NCI-H2081 (cell line): Measurements from ENCODE around the gene SLC16A13.
"Not testable (repeated sequence)": the region's sequence is repeated elsewhere in the genome, so short reads cannot be mapped to it uniquely, and the experiment has no call there.

Experiments
- DNase-seq, 2 experiments: peaks; one replicate each; lab custom pipeline; 2025; lab: John Stamatoyannopoulos, UW

SLC16A13 gene

DNA sequence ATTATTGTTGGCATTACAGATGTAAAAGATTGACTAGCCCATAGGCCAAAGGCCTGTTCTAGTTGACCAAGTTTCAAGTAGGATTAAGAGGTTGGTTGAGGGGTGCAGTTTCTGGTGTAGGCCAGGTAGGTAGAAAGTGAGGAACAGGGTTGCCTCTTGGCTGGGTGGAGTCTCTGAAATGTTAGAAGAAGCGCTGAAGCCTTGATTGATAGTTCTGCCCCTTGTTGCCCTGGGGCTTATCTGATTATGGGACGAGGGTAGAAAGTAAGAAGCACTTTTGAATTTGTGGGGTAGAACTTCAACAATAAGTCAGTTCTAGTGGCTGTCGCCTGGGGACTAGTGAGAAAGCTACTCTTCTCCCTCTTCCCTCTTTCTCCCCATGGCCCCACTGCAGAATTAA lies 6.7 kb upstream of the SLC16A13 start:
- DNase-seq = no peak

- no peak for DNase-seq
Measured at GRCh38 chr17:7029659-7030058, 6.2 kb upstream of the SLC16A13 start.

DNA sequence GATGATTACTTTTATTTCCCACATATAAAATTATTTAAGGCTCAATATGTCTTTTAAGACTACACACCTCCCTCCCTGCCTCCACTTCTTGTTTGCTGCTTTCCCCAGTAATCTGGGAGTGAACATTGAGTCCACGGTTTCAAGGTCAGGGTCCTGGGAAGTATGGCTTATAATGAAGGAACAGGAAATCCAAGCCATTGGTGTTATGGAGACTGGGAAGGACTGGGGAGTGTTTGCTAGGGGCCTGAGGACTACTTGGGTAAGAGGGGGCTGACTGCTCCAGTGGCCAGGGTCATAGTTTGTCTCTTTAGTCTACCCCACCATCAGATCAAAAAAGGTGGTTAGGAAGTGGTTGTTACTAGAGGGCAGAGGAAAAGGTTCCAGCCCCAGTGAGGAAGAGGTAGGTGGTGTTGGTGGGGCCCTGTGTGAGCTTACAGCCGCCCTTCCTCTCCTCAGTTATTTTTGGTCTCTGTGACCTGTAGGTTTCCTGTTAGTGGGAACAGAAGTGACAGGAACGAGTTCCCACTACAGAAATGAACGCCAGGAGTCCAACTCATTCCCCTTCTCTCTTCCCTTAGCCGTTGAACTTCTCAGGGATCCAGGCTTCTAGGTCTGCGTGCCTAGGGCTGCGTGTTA lies 742 bp upstream of the SLC16A13 start:
- DNase-seq = no peak

DNA sequence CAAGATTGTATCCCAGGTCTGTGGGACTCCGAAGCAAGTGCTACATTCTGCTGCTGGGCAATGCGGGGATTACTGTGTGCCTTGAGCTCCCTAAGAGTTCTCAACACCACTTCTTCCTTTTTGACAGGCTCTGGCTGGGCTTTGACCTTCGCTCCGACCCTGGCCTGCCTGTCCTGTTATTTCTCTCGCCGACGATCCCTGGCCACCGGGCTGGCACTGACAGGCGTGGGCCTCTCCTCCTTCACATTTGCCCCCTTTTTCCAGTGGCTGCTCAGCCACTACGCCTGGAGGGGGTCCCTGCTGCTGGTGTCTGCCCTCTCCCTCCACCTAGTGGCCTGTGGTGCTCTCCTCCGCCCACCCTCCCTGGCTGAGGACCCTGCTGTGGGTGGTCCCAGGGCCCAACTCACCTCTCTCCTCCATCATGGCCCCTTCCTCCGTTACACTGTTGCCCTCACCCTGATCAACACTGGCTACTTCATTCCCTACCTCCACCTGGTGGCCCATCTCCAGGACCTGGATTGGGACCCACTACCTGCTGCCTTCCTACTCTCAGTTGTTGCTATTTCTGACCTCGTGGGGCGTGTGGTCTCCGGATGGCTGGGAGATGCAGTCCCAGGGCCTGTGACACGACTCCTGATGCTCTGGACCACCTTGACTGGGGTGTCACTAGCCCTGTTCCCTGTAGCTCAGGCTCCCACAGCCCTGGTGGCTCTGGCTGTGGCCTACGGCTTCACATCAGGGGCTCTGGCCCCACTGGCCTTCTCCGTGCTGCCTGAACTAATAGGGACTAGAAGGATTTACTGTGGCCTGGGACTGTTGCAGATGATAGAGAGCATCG lies 2.4 kb downstream of the SLC16A13 start:
- no peak for DNase-seq

- no peak for DNase-seq
Measured at GRCh38 chr17:7039832-7040231, 4.0 kb downstream of the SLC16A13 start.

DNA sequence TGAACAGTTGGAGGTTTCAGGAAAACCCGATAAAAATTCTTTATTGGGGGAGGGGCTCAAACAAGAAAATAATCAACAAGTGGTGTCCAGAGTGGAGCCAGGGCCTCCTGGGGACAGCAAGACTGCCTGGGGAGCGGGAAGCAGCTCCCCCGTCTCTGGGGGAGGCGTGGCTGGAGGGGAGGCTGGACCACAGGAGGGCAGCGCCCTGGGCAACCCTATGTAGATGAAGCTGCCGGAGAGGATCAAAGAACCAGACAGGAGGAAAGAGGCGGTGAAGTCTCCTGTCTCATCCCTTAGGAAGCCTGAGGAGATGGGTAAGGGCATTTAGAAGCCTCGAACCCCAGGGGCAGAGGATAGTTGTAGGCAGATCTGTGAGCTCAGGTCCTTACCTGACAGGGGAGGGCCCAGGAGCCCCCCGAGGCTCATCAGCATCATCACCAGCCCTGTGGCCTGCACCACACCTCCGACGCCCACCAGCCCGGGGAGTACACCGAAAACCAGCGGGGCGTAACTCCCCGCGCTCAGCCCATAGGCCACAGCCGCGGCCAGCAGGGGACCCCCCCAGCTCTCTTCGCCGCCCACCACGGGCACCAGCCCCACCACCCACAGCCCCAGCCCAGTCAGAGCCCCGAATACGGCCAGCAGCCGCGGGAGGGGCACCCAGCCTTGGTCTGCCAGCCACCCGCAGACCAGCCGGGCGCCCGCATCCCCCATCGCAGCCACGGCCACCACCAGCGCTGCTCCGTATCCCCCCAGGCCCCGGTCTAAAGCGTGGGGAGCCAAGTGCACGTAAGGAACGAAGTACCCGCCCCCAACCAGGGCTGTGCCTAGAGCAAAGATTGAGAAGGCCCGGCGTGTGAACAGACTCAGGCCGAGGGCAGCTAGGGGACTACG lies 6.0 kb downstream of the SLC16A13 start:
- no peak for DNase-seq

- no peak for DNase-seq
Measured at GRCh38 chr17:7042501-7043181, 6.8 kb downstream of the SLC16A13 start.

GRCh38 chr17:7043182-7043496 lies 7.3 kb downstream of the SLC16A13 start:
- DNase-seq = no peak

- peak; percentile 75 to 84 for DNase-seq
Measured at GRCh38 chr17:7043497-7044198, 7.8 kb downstream of the SLC16A13 start, which contains the start of gene SLC16A11. SLC16A11 (minus strand) TSS chr17:7044092; CDS start chr17:7043513, 579 bp downstream.

DNA sequence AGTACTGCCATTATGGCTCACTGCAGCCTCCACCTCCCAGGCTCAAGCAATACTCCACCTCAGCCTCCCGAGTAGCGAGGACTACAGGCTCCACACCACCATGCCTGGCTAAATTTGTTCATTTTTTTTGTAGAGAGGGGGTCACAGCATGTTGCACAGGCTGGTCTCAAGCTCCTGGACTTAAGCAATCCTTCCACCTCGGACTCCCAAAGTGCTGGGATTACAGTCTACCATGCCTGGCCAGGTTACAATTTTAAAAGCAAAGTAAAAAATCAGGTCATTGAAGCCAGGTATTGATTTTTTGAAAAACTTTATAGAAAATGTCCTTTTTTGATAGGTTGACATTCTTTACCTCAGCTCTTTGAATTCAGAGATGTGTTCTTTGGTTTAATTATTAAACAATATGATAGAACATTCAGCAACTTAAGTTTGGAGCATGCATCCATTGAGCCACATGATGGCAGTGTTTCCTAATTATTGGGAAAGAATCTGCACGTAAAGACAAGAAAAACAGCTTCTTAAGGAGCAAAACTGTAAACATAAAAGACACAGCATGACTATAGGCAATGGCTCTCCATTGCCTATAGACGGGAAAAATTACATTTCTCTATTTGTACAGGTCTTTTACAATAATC lies 9.8 kb downstream of the SLC16A13 start:
- DNase-seq = peak; percentile 17 to 28

DNA sequence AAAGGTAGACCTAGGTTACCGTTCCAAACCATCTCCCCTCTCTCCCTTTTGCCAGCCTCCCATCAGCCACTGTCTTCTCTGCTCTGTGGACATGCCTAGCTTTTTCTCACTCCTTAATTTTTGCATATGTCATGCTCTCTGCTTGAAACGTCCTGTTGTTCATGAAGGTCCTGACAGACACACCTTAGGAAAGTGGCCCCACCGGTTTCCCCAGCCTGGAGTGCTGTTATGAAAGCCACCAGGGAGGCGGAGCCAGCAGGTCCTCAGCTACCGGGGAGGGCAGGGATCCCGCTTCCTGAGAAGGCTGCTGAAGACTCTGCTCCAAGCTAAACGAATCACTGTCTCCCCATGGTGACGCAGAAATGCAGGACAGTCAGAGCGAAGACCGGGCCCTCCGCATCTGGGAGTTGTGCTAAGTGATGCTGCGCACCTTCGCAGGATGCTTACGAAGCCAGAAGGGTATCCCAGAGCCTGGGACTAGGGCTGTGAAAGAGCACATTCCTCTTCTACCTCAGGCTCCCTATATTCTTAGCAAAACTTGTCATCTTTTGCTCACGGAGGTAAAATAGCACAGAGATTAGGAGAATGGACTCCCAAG lies 10.4 kb downstream of the SLC16A13 start:
- DNase-seq = no peak

- not testable (repeated sequence) for DNase-seq
Measured at GRCh38 chr17:7046725-7047397, 11.0 kb downstream of the SLC16A13 start.

GRCh38 chr17:7047566-7047965 lies 11.8 kb downstream of the SLC16A13 start:
- no peak for DNase-seq

- no peak for DNase-seq
Measured at GRCh38 chr17:7048968-7049367, 13.2 kb downstream of the SLC16A13 start.

DNA sequence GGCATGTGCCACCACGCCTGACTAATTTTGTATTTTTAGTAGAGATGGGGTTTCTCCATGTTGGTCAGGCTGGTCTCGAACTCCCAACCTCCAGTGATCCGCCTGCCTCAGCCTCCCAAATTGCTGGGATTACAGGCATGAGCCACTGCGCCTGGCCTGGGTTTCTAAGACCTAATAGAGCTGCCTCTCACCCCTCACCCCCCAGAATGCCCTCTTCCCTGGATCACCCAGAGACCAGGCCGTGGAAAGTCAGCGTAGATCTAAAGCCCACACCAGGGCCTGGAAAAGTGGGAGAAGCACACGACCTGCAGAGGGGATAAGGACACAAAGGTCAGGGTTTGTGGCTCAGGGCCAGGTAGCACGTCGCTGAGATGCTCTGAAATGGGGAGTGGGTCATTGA lies 14.8 kb downstream of the SLC16A13 start:
- DNase-seq = not testable (repeated sequence)

DNA sequence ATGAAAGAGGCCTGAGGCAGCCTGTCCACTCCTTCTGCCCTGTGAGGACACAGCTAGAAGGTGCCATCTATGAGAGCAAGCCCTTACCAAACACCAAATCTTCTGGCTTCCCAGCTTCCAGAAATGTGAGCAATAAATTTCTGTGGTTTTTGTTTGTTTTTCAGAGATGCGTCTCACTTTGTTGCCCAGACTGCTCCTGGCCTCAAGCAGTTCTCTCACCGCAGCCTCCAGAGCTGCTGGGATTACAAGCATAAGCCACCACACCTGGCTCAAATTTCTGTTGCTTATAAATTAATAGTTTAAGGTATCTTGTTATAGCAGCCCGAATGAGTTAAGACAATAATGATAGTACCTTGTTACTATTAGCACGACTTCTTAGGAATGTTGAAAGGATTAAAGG lies 20.6 kb downstream of the SLC16A13 start:
- no peak for DNase-seq

GRCh38 chr17:7058831-7059447 lies 23.1 kb downstream of the SLC16A13 start:
- no peak for DNase-seq

DNA sequence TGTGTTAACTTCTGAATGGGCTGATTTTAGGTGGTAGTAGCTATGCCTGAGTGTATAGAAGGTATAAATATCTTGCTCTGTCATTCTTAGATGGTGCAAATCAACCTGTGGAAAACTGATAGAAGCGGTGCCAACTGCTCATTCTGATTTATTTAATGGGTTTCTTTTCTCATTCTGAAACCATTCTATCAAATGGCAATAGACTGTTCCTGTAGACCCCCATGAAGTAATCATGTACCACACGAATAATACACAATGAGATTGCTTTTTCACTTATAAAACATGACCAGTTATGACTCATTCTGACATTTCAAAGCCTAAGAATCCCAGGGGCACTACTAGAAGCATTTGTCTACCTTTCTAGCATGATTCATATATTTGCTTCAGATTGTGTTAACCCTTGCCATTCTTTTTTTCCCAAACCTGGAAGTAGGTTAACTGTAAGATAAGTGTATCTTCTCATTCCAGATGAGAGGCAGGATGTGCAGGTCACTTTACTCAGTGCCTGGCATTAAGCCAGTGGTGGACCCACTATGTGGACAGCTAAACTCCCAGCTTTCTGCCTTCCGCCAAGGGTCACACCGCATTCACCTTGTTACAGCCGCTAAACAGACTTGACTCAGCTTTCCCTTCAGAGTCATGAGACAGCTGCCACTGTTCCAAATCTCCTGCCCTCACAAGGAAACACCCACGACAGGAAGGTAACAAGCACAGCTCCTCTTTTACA lies 24.5 kb downstream of the SLC16A13 start:
- DNase-seq = no peak
